HG03045 (cell line): ENCODE results near the gene CACNA1H.
"Not testable (repeated sequence)": the region's sequence is repeated elsewhere in the genome, so short reads cannot be mapped to it uniquely, and the experiment has no call there.

Experiments used
- ATAC-seq: cut with Tn5 transposase; IDR thresholded peaks from one replicate; pipeline ENCODE4 v1.9.1; 2021; ENCODE audit warnings: mild to moderate bottlenecking, moderate library complexity; ENCODE audit not compliant: unreplicated experiment

The CACNA1H gene

GRCh38 chr16:1221628-1222552 is 69.0 kb downstream of the CACNA1H start:
- ATAC-seq: no peak

GRCh38 chr16:1222553-1223354 is 69.8 kb downstream of the CACNA1H start:
- ATAC-seq: no peak

GRCh38 chr16:1223355-1224214 is 70.7 kb downstream of the CACNA1H start:
- no peak for ATAC-seq

GRCh38 chr16:1224558-1224957 is 71.7 kb downstream of the CACNA1H start:
- ATAC-seq: no peak

GRCh38 chr16:1225051-1225451 is 72.1 kb downstream of the CACNA1H start, which contains the start of gene TPSG1:
Gene TPSG1, minus strand, starts transcription at chr16:1225268. Its CDS starts 16 bp downstream, at chr16:1225252.
- no peak for ATAC-seq

- not testable (repeated sequence) for ATAC-seq
These were observed 72.9 kb downstream of the CACNA1H start for GRCh38 chr16:1225728-1226311.

GRCh38 chr16:1226692-1227091 is 73.8 kb downstream of the CACNA1H start:
- ATAC-seq: not testable (repeated sequence)

GRCh38 chr16:1228227-1228626 is 75.3 kb downstream of the CACNA1H start:
- not testable (repeated sequence) for ATAC-seq

- not testable (repeated sequence) for ATAC-seq
These were observed 76.6 kb downstream of the CACNA1H start for GRCh38 chr16:1229476-1229875.

- not testable (repeated sequence) for ATAC-seq
These were observed 77.2 kb downstream of the CACNA1H start, which contains the start of gene TPSB2 for GRCh38 chr16:1230084-1230470. Gene TPSB2, minus strand, starts transcription at chr16:1230184. Its CDS starts 233 bp downstream, at chr16:1229951.

- ATAC-seq: not testable (repeated sequence)
These were observed 77.7 kb downstream of the CACNA1H start for GRCh38 chr16:1230471-1231212.

GRCh38 chr16:1231301-1231700 is 78.4 kb downstream of the CACNA1H start:
- not testable (repeated sequence) for ATAC-seq

GRCh38 chr16:1232049-1232748 is 79.3 kb downstream of the CACNA1H start:
- ATAC-seq: not testable (repeated sequence)

- not testable (repeated sequence) for ATAC-seq
These were observed 83.8 kb downstream of the CACNA1H start for GRCh38 chr16:1236659-1237058.

- ATAC-seq: no peak
These were observed 85.1 kb downstream of the CACNA1H start for GRCh38 chr16:1237990-1238389.

- not testable (repeated sequence) for ATAC-seq
These were observed 86.0 kb downstream of the CACNA1H start for GRCh38 chr16:1238909-1239308.

- not testable (repeated sequence) for ATAC-seq
These were observed 86.7 kb downstream of the CACNA1H start for GRCh38 chr16:1239575-1239974.

GRCh38 chr16:1240436-1240835 is 87.5 kb downstream of the CACNA1H start, which contains the start of gene TPSAB1:
Gene TPSAB1, plus strand, starts transcription at chr16:1240705. Its CDS starts 234 bp downstream, at chr16:1240939.
- ATAC-seq: not testable (repeated sequence)

- ATAC-seq: not testable (repeated sequence)
These were observed 88.2 kb downstream of the CACNA1H start for GRCh38 chr16:1241081-1241480.
